Measurements from ENCODE around the gene PAPPA2.

Gene PAPPA2

DNA sequence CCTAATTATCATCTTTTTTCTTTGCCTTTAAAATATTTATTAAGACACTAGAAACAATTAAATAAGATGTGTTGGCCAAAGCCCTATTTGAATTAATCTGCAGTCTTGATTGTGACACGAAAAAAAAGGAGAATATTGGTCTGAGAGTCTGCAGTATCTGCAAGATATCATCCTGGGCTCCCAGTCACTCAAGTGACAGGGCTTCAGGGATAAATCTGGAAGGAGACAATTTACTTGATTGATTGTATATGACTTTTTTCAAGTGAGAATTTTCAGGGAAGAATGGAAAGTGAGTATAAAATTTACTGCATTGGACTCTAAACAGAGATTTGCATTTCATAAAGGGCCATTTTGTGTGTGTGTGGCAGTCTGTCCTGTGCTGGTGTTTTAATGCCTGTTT is 233.7 kb downstream of the PAPPA2 start:
- TF ChIP-seq TCF12 (IDR thresholded peaks at IDR 0.05; ENCODE audit: low read depth) (no peak), EP300 (IDR thresholded peaks at IDR 0.05; ENCODE audit: borderline replicate concordance) (no peak), CEBPB (IDR thresholded peaks at IDR 0.05) (no peak), TEAD4 (IDR thresholded peaks at IDR 0.05) (no peak), CREB1 (IDR thresholded peaks at IDR 0.05; ENCODE audit: low read depth) (no peak), ZBTB7A (IDR thresholded peaks at IDR 0.05; ENCODE audit: low read depth) (no peak), RAD21 (IDR thresholded peaks at IDR 0.05; ENCODE audit: low read depth) (no peak), EGR1 (IDR thresholded peaks at IDR 0.05) (no peak), NFIC (IDR thresholded peaks at IDR 0.05) (no peak)
- TF ChIP-seq, protein P1, sequence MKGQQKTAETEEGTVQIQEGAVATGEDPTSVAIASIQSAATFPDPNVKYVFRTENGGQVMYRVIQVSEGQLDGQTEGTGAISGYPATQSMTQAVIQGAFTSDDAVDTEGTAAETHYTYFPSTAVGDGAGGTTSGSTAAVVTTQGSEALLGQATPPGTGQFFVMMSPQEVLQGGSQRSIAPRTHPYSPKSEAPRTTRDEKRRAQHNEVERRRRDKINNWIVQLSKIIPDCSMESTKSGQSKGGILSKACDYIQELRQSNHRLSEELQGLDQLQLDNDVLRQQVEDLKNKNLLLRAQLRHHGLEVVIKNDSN (IDR thresholded peaks at IDR 0.05), result no peak
- TF ChIP-seq, protein P2, sequence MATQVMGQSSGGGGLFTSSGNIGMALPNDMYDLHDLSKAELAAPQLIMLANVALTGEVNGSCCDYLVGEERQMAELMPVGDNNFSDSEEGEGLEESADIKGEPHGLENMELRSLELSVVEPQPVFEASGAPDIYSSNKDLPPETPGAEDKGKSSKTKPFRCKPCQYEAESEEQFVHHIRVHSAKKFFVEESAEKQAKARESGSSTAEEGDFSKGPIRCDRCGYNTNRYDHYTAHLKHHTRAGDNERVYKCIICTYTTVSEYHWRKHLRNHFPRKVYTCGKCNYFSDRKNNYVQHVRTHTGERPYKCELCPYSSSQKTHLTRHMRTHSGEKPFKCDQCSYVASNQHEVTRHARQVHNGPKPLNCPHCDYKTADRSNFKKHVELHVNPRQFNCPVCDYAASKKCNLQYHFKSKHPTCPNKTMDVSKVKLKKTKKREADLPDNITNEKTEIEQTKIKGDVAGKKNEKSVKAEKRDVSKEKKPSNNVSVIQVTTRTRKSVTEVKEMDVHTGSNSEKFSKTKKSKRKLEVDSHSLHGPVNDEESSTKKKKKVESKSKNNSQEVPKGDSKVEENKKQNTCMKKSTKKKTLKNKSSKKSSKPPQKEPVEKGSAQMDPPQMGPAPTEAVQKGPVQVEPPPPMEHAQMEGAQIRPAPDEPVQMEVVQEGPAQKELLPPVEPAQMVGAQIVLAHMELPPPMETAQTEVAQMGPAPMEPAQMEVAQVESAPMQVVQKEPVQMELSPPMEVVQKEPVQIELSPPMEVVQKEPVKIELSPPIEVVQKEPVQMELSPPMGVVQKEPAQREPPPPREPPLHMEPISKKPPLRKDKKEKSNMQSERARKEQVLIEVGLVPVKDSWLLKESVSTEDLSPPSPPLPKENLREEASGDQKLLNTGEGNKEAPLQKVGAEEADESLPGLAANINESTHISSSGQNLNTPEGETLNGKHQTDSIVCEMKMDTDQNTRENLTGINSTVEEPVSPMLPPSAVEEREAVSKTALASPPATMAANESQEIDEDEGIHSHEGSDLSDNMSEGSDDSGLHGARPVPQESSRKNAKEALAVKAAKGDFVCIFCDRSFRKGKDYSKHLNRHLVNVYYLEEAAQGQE (IDR thresholded peaks at IDR 0.05; ENCODE audit: low read depth), result no peak

DNA sequence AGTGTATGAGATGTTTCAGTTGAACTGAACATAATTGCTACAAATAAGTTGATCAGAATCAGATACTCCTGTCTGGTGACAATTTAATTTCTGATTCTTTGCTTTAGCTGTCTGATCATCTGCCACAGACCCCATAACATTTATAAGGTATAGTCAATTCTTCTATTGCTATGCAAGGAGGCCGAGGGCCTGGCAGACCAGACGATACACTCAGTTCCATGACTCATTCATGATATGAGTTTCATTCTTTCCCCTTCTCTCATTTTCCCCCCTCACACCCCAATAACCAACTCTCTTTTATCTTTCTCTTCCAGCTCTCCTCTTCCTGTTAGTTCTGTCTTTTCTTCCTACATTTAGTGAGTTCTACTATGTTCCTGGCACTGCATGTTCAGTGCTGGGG is 236.8 kb downstream of the PAPPA2 start:
- TF ChIP-seq, protein P2 (IDR thresholded peaks at IDR 0.05; ENCODE audit: low read depth), result no peak
- no peak for TF ChIP-seq TAF1 (IDR thresholded peaks at IDR 0.05; ENCODE audit: low read depth)

DNA sequence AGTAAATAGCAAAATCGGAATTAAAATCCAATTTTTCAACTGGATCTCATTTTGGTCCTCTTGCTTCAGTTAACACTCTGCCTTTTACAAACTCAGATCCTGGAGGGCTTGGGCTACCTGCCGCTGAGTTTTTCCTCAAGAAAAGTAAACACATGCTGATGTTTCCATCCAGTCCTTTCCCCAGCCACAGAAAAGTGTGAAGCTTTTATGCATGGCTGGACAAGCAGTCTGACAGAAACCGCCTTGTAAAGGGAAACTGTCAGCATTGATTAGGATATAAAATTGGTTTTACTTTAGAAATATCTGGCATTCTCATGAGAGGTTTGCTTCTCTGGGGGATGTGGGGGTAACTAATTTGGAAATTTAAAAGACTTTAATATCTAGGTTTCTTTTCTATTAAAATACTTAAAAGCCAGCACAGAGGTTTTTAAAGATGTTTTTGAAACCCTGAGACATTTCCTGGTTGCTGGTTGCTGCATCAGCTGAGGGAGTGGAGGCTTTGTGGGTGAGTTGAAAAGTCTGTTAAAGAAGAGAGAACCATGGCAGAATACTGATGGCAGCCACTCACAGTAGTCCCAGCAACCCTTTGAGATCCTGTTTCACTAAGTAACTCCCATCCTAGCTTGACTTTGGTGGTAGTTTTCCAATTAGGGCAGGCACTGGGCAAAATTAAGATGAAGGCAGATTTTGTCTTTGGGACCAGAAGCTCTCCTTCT is 238.3 kb downstream of the PAPPA2 start:
- no peak for TF ChIP-seq RAD21 (IDR thresholded peaks at IDR 0.05; ENCODE audit: low read depth)
- TF ChIP-seq, protein P1 (IDR thresholded peaks at IDR 0.05), result no peak
- TF ChIP-seq FOXM1 (IDR thresholded peaks at IDR 0.05; ENCODE audit: borderline replicate concordance, low read depth), result no peak
- no peak for TF ChIP-seq EP300 (IDR thresholded peaks at IDR 0.05; ENCODE audit: borderline replicate concordance)
- TF ChIP-seq NFIC (IDR thresholded peaks at IDR 0.05), result no peak
- TF ChIP-seq, protein P3, sequence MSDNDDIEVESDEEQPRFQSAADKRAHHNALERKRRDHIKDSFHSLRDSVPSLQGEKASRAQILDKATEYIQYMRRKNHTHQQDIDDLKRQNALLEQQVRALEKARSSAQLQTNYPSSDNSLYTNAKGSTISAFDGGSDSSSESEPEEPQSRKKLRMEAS (IDR thresholded peaks at IDR 0.05), result no peak
- TF ChIP-seq ZBTB7A (IDR thresholded peaks at IDR 0.05; ENCODE audit: low read depth), result no peak
- TF ChIP-seq TEAD4 (IDR thresholded peaks at IDR 0.05), result no peak
- TF ChIP-seq, protein P2 (IDR thresholded peaks at IDR 0.05; ENCODE audit: low read depth), result no peak

DNA sequence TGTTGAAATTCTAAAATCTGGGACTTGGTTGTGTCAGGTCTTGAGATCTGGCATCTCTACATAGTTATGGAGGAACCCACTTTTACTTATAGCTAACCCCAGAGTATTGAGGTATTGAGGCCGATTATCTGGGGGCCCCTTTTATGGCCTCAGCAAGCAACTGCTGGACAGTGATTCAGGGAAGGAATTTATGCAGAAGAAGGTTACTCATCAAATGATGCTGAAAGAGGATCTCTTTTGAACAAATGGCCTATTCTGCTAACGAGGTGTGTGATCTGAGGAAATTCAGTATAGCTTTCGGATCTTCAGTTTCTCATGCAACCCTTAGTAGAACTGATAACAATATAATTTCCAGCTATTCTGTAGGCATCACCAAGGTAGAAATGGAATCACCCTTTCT is 239.9 kb downstream of the PAPPA2 start:
- TF ChIP-seq TEAD4 (IDR thresholded peaks at IDR 0.05), result no peak
- no peak for TF ChIP-seq FOXM1 (IDR thresholded peaks at IDR 0.05; ENCODE audit: borderline replicate concordance, low read depth)
- TF ChIP-seq, protein P2 (IDR thresholded peaks at IDR 0.05; ENCODE audit: low read depth), result no peak
- TF ChIP-seq, protein P3 (IDR thresholded peaks at IDR 0.05), result no peak

All from Ishikawa (cell line).